ENCODE results near the gene CHMP1A. TPM values are rescaled to one million over a fixed set of nuclear protein-coding genes. Genes with fewer than 3 reads are reported as not detected.

CHMP1A gene
- total and polyA plus RNA-seq, 2 experiments from 2014 or later: 97.2 to 111 TPM

GRCh38 chr16:89655062-89655643 is 2.4 kb downstream of the CHMP1A start:
- TF ChIP-seq EZH2phosphoT487 (IDR thresholded peaks at IDR 0.05; ENCODE audit: insufficient read depth, low read depth) (no peak), EZH2 (IDR thresholded peaks at IDR 0.05; ENCODE audit: insufficient read depth, poor library complexity, severe bottlenecking) (no peak)
- H4K20me1 ChIP-seq (ENCODE audit: insufficient read depth): no peaks in the 10 kb centered on the region
- no peak overlapping the region for H2AFZ ChIP-seq
- no peaks in the 10 kb centered on the region for H3K36me3 ChIP-seq (ENCODE audit: low read depth)
- no peak overlapping the region for H3K4me2 ChIP-seq (ENCODE audit: unreplicated experiment)
- H3K4me3 ChIP-seq: no peak overlapping the region
- H3K27me3 ChIP-seq (replicated peaks; ENCODE audit: insufficient read depth): no peaks in the 10 kb centered on the region
- peaks cover 7% of the 10 kb centered on the region for H3K4me1 ChIP-seq (ENCODE audit: insufficient read depth)
- in situ Hi-C loops (cut with MboI): no loop called here
- H3K9me3 ChIP-seq (ENCODE audit: low read depth): no peaks in the 10 kb centered on the region
- no peaks in the 10 kb centered on the region for H3F3A ChIP-seq (ENCODE audit: insufficient read depth)
- no peak for DNase-seq
- peaks cover 86% of the 10 kb centered on the region for H3K79me2 ChIP-seq (ENCODE audit: insufficient read depth)
- no peaks in the 10 kb centered on the region for H3K9me2 ChIP-seq (ENCODE audit: insufficient read depth)
- H3K9ac ChIP-seq: no peak overlapping the region
- WGBS, 2 experiments (ENCODE audit: low coverage in 1 of 2, low lambda C conversion rate in 2 of 2, missing lambda C conversion rate in 2 of 2): 93 to 96% methylated on average over 10 of the region's 10 CpGs
- H3K27ac ChIP-seq: no peak overlapping the region

DNA sequence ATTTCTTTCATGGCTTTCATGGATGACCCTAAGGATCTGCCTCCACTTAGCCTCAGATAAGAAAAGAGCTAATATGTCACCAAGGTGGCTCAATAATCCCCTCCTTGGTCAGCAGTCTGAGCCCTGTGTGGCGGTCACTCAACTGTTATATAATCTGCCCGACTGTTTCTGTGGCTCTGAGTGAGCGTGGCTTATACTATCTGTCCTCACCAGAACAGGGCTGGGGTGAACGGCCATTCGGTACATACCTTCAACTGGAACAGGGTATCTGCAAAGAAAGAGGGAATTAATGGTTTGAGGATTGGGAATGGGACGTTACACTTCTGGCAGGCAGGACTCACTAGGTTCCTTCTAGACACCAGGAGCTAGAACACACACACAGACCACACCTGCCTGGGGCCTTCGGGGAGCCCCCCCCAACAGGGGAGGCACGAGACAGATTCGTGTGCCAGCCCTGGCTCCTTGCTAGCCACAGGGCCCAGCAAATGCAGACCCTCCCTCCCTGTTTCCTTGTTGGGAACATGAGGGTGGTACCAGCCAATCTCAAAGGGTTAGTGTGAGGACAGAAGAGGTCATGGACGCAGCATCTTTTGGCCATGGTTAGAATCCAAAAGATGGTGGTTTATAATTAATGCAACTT is 3.7 kb downstream of the CHMP1A start:
- no peak overlapping the region for H2AFZ ChIP-seq
- no peaks in the 10 kb centered on the region for H3K9me2 ChIP-seq (ENCODE audit: insufficient read depth)
- in situ Hi-C loops (cut with MboI): no loop called here
- no peak overlapping the region for H3K4me3 ChIP-seq
- H3K9me3 ChIP-seq (ENCODE audit: low read depth): no peaks in the 10 kb centered on the region
- H3K36me3 ChIP-seq (ENCODE audit: low read depth): no peaks in the 10 kb centered on the region
- DNase-seq: no peak
- WGBS, 2 experiments (ENCODE audit: low coverage in 1 of 2, low lambda C conversion rate in 2 of 2, missing lambda C conversion rate in 2 of 2): 82 to 85% methylated on average over 10 of the region's 10 CpGs
- H3K79me2 ChIP-seq (ENCODE audit: insufficient read depth): peaks cover 72% of the 10 kb centered on the region
- H3K4me2 ChIP-seq (ENCODE audit: unreplicated experiment): no peak overlapping the region
- H3F3A ChIP-seq (ENCODE audit: insufficient read depth): no peaks in the 10 kb centered on the region
- no peaks in the 10 kb centered on the region for H4K20me1 ChIP-seq (ENCODE audit: insufficient read depth)
- H3K4me1 ChIP-seq (ENCODE audit: insufficient read depth): peaks cover 3% of the 10 kb centered on the region
- no peak overlapping the region for H3K9ac ChIP-seq
- TF ChIP-seq EZH2 (IDR thresholded peaks at IDR 0.05; ENCODE audit: insufficient read depth, poor library complexity, severe bottlenecking) (no peak), EZH2phosphoT487 (IDR thresholded peaks at IDR 0.05; ENCODE audit: insufficient read depth, low read depth) (no peak)
- H3K27me3 ChIP-seq (replicated peaks; ENCODE audit: insufficient read depth): no peaks in the 10 kb centered on the region
- H3K27ac ChIP-seq: no peak overlapping the region

GRCh38 chr16:89651584-89651983 is 5.9 kb downstream of the CHMP1A start:
- 92 to 95% methylated on average over 14 to 15 of the region's 15 CpGs for WGBS, 2 experiments (ENCODE audit: low coverage in 1 of 2, low lambda C conversion rate in 2 of 2, missing lambda C conversion rate in 2 of 2)
- Histone ChIP-seq H3K27me3 (replicated peaks; ENCODE audit: insufficient read depth) (no peaks in the 10 kb centered on the region), H4K20me1 (ENCODE audit: insufficient read depth) (no peaks in the 10 kb centered on the region), H2AFZ (no peak overlapping the region), H3K4me1 (ENCODE audit: insufficient read depth) (no peaks in the 10 kb centered on the region), H3K9me2 (ENCODE audit: insufficient read depth) (no peaks in the 10 kb centered on the region), H3K36me3 (ENCODE audit: low read depth) (peaks cover 5% of the 10 kb centered on the region; the same call in 1 of the 2 replicates), H3K9ac (no peak overlapping the region), H3K9me3 (ENCODE audit: low read depth) (no peaks in the 10 kb centered on the region), H3K27ac (no peak overlapping the region), H3K4me3 (no peak overlapping the region), H3F3A (ENCODE audit: insufficient read depth) (no peaks in the 10 kb centered on the region), H3K79me2 (ENCODE audit: insufficient read depth) (peaks cover 55% of the 10 kb centered on the region), H3K4me2 (ENCODE audit: unreplicated experiment) (no peak overlapping the region)
- no peak for DNase-seq
- TF ChIP-seq EZH2phosphoT487 (IDR thresholded peaks at IDR 0.05; ENCODE audit: insufficient read depth, low read depth): no peak
- TF ChIP-seq EZH2 (IDR thresholded peaks at IDR 0.05; ENCODE audit: insufficient read depth, poor library complexity, severe bottlenecking): no peak
- in situ Hi-C loops (cut with MboI): no loop called here

GRCh38 chr16:89646906-89647305 is 10.6 kb downstream of the CHMP1A start:
- Histone ChIP-seq H3K4me1 (ENCODE audit: insufficient read depth) (no peaks in the 10 kb centered on the region), H3K4me3 (no peak overlapping the region), H3K9me3 (ENCODE audit: low read depth) (no peaks in the 10 kb centered on the region), H2AFZ (no peak overlapping the region), H3K9me2 (ENCODE audit: insufficient read depth) (no peaks in the 10 kb centered on the region), H3F3A (ENCODE audit: insufficient read depth) (no peaks in the 10 kb centered on the region), H3K27me3 (replicated peaks; ENCODE audit: insufficient read depth) (no peaks in the 10 kb centered on the region), H4K20me1 (ENCODE audit: insufficient read depth) (no peaks in the 10 kb centered on the region), H3K27ac (no peak overlapping the region), H3K36me3 (ENCODE audit: low read depth) (peaks cover 5% of the 10 kb centered on the region; the same call in 1 of the 2 replicates), H3K4me2 (ENCODE audit: unreplicated experiment) (no peak overlapping the region), H3K9ac (no peak overlapping the region), H3K79me2 (ENCODE audit: insufficient read depth) (peaks cover 11% of the 10 kb centered on the region)
- in situ Hi-C loops (cut with MboI): no loop called here
- WGBS, 2 experiments (ENCODE audit: low coverage in 1 of 2, low lambda C conversion rate in 2 of 2, missing lambda C conversion rate in 2 of 2): 94 to 97% methylated on average over 10 to 12 of the region's 12 CpGs
- TF ChIP-seq EZH2 (IDR thresholded peaks at IDR 0.05; ENCODE audit: insufficient read depth, poor library complexity, severe bottlenecking): no peak
- no peak for TF ChIP-seq EZH2phosphoT487 (IDR thresholded peaks at IDR 0.05; ENCODE audit: insufficient read depth, low read depth)
- no peak for DNase-seq
